GM21367 (cell line): Measurements from ENCODE around the gene NR5A1.

ENCODE experiments used
- ATAC-seq: cut with Tn5 transposase; IDR thresholded peaks from one replicate; pipeline ENCODE4 v1.9.1; 2021; ENCODE audit not compliant: unreplicated experiment

NR5A1 gene

DNA sequence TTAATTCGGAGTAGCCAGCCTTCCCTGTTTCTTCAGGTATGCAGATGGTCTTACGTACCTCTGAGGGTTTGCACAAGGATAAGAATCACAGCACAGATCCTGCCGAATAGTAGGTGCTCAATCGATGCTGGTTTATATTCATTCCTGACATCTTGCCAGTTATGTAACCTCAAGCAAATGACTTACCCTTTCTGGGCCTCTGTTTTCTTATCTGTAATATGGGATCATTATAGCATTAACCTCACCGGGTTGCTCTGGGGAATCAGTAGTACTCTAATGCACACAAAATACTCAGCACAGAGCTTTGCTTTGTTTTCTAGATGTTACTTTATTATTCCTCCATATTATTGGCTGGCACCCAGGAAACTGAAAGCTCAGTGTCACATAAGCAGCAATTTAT lies 7.7 kb upstream of the NR5A1 start:
- no peak for ATAC-seq

- no peak for ATAC-seq
These were observed 6.9 kb upstream of the NR5A1 start for GRCh38 chr9:124514125-124514524.

GRCh38 chr9:124513376-124513994 lies 6.3 kb upstream of the NR5A1 start:
- no peak for ATAC-seq

DNA sequence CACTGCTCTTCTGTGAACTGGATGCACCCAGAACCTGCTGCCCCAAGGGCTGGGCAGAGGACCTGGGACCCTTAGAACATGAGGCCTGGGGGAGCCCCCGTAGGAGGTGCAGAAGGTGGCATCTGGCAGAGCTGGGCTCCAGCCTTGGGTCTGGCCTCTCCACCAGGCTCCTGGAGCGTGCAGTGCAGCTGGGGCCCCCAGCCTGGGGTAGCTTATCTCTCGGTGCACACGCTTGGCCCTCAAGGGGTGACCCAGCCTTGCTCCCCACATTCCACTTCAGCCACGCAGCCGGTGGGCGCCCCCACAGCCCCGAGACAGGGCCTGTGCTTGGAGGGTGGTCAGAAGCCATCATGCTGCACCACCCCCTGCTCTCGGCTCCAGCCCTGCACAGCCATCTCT lies 5.6 kb upstream of the NR5A1 start:
- ATAC-seq = no peak

DNA sequence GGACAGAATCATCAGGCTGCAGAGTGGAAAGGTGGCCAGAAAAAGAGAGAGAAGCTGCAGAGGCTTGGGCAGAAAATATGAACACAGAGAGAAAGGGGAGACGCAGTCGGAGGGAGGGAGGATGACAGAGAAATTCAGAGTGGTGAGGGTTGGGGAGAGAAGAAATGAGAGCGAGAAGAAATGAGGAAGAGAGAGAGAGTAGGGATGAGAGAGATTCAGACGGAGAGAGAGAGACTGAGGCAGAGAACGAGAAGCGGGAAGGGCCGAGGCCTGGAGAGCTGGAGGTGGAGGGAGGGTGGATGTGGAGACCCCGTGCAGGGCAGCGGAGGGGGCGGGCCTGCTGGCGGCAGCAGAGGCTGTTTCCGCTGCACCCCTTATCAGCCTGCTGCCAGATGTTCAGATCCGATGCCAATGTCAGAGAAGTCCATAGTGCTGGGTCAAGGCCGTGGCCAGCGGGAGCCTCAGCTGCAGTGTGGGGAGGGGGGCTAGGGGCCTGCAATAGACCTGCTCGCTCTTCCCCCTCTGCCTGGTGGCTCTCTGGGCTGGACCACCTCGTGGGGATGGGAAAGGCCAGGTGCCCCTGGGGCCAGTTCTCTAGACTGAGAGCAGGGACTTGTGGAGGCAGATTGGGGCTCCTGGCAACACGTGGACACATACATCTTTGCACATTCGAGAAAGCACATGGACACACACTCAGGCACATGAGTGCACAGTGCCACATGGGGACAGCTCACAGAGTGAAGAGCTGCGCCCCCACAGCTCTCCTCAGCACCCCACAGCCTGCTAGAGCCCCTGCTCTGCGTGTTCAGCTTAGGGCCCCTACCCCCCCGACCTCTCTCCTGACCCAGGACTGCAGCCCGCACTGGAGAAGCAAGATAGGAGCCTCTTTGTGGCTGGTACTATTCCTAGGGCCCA lies 4.9 kb upstream of the NR5A1 start:
- no peak for ATAC-seq

DNA sequence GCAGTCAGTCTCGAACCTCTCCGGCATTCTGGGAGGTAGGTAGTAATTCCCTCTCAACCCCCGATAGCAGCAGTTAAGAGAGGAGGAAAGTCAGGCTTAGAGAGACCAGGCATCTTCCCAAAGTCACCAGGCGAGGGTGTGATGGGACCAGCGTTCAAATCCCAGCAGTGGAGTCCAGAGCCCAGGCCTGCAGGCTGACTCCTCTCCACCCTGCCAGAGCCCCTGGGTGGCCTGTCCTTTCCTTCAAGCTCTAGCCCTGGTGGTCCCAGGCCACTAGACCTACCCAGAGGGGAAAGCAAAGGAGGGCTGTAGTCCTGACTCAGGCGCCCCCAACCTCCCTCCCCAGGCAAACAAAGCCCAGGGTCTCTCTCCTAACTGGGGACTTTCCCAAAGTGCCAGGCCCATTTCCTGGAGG lies 4.2 kb upstream of the NR5A1 start:
- no peak for ATAC-seq

DNA sequence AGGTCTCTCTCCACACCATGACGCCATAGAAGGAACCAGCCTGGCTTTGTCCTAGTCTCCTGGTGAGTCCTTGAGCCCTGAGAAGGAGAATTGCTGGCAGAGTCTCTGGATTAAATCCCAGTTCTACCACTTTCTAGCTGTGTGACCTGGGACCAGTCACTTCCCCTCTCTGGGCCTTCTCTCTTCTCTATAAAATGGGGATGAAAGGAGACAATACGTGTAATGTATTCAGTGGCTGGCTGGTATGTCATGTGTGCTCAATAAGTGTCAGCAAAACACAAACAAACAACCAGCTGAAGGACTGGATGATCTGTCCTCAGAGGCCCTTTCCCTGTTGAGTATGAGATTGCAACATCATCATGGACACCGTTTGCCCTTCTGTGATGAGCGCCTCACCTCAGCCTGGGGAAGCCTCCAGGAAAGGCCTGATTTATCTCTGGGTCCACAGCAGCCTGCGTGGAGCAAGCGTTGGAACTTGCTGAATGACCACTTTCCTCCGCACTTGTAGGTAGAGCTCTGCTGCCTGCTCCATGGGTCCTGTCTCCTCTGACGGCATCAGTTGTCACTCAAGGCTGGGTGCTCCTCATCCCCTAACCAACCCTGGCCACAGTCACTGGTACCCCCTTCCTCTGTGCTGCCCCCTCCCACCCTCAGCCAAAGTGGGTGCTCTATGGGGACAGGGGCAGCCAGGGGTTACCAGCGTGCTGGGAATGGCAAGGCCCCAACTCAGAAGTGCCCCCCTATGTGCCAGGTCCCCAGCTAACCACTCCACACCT lies 3.6 kb upstream of the NR5A1 start:
- ATAC-seq = no peak

- no peak for ATAC-seq
These were observed 753 bp upstream of the NR5A1 start for GRCh38 chr9:124507880-124508423.

GRCh38 chr9:124506433-124506832 lies 766 bp downstream of the NR5A1 start:
- ATAC-seq = no peak

DNA sequence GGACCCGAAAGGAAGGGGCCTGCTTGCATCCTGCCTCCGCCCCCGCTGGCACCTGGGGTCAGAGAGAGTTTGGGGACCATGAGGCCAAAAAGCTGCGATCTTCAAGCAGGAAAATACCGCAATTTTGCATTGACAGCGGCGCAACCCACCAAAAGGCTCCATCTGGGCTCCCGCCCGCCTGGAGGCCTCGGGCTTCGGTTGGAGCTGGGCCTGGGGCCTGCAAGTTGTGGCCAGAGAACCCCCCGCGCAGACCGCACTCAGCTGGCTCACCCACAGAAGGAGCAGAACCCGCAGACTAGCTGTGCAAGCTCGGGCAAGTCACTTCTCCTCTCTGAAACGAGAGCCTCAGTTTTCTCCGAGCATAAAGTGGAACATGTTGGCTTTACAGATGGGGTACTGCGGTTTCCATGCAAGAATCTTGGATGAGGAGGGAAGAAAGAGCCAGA lies 1.3 kb downstream of the NR5A1 start:
- no peak for ATAC-seq

- no peak for ATAC-seq
These were observed 1.9 kb downstream of the NR5A1 start for GRCh38 chr9:124505006-124505900.

GRCh38 chr9:124504530-124505005 lies 2.6 kb downstream of the NR5A1 start:
- ATAC-seq = no peak

GRCh38 chr9:124503713-124504529 lies 3.3 kb downstream of the NR5A1 start:
- ATAC-seq = no peak

- no peak for ATAC-seq
These were observed 4.2 kb downstream of the NR5A1 start for GRCh38 chr9:124502711-124503702.

- no peak for ATAC-seq
These were observed 5.4 kb downstream of the NR5A1 start for GRCh38 chr9:124501771-124502320.

- no peak for ATAC-seq
These were observed 6.2 kb downstream of the NR5A1 start for GRCh38 chr9:124500796-124501611.
